GM18870 (cell line): ENCODE results near the gene MTMR3.

Experiments used
- ATAC-seq: cut with Tn5 transposase; IDR thresholded peaks from one replicate; pipeline ENCODE4 v1.9.1; 2021; ENCODE audit warnings: moderate library complexity; ENCODE audit not compliant: unreplicated experiment

Gene MTMR3

GRCh38 chr22:29998627-29999384 lies 115.8 kb downstream of the MTMR3 start:
- ATAC-seq = no peak

- no peak for ATAC-seq
These were observed 117.6 kb downstream of the MTMR3 start for GRCh38 chr22:30000566-30000965.

GRCh38 chr22:30001459-30001858 lies 118.5 kb downstream of the MTMR3 start:
- no peak for ATAC-seq

GRCh38 chr22:30002861-30003486 lies 120.0 kb downstream of the MTMR3 start:
- no peak for ATAC-seq

GRCh38 chr22:30004101-30004500 lies 121.1 kb downstream of the MTMR3 start:
- no peak for ATAC-seq

- no peak for ATAC-seq
These were observed 121.7 kb downstream of the MTMR3 start for GRCh38 chr22:30004694-30005093.

- ATAC-seq = no peak
These were observed 122.4 kb downstream of the MTMR3 start for GRCh38 chr22:30005213-30005857.

- ATAC-seq = no peak
These were observed 124.4 kb downstream of the MTMR3 start for GRCh38 chr22:30007361-30007760.

- no peak for ATAC-seq
These were observed 125.4 kb downstream of the MTMR3 start for GRCh38 chr22:30008401-30008800.

- ATAC-seq = no peak
These were observed 126.5 kb downstream of the MTMR3 start for GRCh38 chr22:30009478-30009877.

- ATAC-seq = no peak
These were observed 127.9 kb downstream of the MTMR3 start for GRCh38 chr22:30010789-30011405.

GRCh38 chr22:30013201-30013600 lies 130.2 kb downstream of the MTMR3 start:
- no peak for ATAC-seq

- no peak for ATAC-seq
These were observed 131.3 kb downstream of the MTMR3 start for GRCh38 chr22:30014244-30014643.

- no peak for ATAC-seq
These were observed 132.3 kb downstream of the MTMR3 start for GRCh38 chr22:30015229-30015797.

GRCh38 chr22:30015846-30016245 lies 132.9 kb downstream of the MTMR3 start:
- ATAC-seq = no peak

- no peak for ATAC-seq
These were observed 133.6 kb downstream of the MTMR3 start for GRCh38 chr22:30016596-30016995.

- no peak for ATAC-seq
These were observed 134.6 kb downstream of the MTMR3 start for GRCh38 chr22:30017375-30018223.

GRCh38 chr22:30020511-30020910 lies 137.5 kb downstream of the MTMR3 start:
- ATAC-seq = no peak

- no peak for ATAC-seq
These were observed 138.4 kb downstream of the MTMR3 start for GRCh38 chr22:30021338-30021737.

GRCh38 chr22:30021881-30022619 lies 139.1 kb downstream of the MTMR3 start:
- ATAC-seq = no peak
